ENCODE data around the gene IL13. TPM values are rescaled to one million over a fixed set of nuclear protein-coding genes. Genes with fewer than 3 reads are reported as not detected.

Gene IL13
- total and polyA plus RNA-seq, 2 donors from 2014 or later = not detected

DNA sequence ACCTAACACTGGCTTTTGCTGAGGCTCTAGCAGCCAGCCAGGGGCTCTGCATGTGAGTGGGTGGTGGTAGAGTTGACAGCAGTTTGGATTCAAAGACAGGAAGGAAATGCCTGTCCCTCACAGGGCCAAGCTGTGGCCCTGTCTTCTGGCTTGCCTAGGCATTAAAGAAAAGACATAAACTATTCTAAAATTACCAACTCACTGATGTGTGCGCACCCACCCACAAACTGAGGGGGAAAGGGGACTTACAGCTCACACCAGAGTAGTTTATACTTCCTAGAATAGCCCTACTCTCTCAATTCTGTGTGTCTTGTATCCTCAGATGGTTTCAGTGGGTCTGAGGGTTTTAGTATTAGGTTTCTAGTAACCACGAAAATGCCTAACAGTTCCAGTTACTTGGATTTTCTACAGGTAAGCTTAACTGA, 18.3 kb upstream of the IL13 start:
- Histone ChIP-seq H3K4me3 (ENCODE audit: low read length in 3 of 3) (no peak overlapping the region), H3K4me1 (ENCODE audit: control insufficient read depth in 2 of 3, insufficient read depth in 2 of 3, low read depth in 1 of 3, low read length in 3 of 3) (no peaks in the 10 kb centered on the region), H3K9me3 (ENCODE audit: control insufficient read depth in 2 of 3, insufficient read depth in 1 of 3, low read length in 3 of 3) (no peaks in the 10 kb centered on the region), H3K36me3 (ENCODE audit: control insufficient read depth in 2 of 3, insufficient read depth in 3 of 3, low read length in 3 of 3) (peaks cover 0 to 54% (median 28%) of the 10 kb centered on the region in 3 donors), H3K9ac (ENCODE audit: low read length in 3 of 3) (no peak overlapping the region), H3K27ac (ENCODE audit: low read depth in 2 of 2, low read length in 2 of 2) (no peak overlapping the region), H3K27me3 (ENCODE audit: control insufficient read depth, insufficient read depth, low read length) (no peaks in the 10 kb centered on the region)
- TF ChIP-seq, protein P1, sequence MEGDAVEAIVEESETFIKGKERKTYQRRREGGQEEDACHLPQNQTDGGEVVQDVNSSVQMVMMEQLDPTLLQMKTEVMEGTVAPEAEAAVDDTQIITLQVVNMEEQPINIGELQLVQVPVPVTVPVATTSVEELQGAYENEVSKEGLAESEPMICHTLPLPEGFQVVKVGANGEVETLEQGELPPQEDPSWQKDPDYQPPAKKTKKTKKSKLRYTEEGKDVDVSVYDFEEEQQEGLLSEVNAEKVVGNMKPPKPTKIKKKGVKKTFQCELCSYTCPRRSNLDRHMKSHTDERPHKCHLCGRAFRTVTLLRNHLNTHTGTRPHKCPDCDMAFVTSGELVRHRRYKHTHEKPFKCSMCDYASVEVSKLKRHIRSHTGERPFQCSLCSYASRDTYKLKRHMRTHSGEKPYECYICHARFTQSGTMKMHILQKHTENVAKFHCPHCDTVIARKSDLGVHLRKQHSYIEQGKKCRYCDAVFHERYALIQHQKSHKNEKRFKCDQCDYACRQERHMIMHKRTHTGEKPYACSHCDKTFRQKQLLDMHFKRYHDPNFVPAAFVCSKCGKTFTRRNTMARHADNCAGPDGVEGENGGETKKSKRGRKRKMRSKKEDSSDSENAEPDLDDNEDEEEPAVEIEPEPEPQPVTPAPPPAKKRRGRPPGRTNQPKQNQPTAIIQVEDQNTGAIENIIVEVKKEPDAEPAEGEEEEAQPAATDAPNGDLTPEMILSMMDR (IDR thresholded peaks at IDR 0.05; ENCODE audit: borderline replicate concordance, extremely low read depth, insufficient read depth) = no peak
- FAIRE-seq (no peak), DNase-seq (no peak)
- intact Hi-C loops (cut with DNase I) = no loop called here

DNA sequence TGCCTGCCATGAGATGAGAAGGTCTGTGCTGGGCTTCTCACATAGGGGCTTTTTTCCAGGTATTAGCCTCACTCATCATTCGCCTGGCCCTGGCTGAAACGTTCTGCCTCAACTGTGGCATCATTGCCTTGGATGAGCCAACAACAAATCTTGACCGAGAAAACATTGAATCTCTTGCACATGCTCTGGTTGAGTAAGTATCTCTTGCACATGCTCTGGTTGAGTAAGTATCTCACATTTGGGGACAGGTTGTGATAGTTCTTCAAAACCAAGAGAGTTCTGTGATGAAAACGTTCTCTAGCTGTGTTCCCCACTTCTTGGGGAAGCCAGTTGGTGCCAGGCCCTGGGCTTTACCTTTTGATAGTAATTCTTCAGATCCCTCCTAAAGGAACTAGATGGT, 17.4 kb upstream of the IL13 start:
- H3K9me3 ChIP-seq (ENCODE audit: control insufficient read depth in 2 of 3, insufficient read depth in 1 of 3, low read length in 3 of 3) = no peaks in the 10 kb centered on the region
- H3K4me1 ChIP-seq (ENCODE audit: control insufficient read depth in 2 of 3, insufficient read depth in 2 of 3, low read depth in 1 of 3, low read length in 3 of 3) = no peaks in the 10 kb centered on the region
- no peaks in the 10 kb centered on the region for H3K27me3 ChIP-seq (ENCODE audit: control insufficient read depth, insufficient read depth, low read length)
- FAIRE-seq = no peak
- intact Hi-C loops (cut with DNase I) = no loop called here
- H3K4me3 ChIP-seq (ENCODE audit: low read length in 3 of 3) = no peak overlapping the region
- H3K27ac ChIP-seq (ENCODE audit: low read depth in 2 of 2, low read length in 2 of 2) = no peak overlapping the region
- peaks cover 0 to 54% (median 28%) of the 10 kb centered on the region in 3 donors for H3K36me3 ChIP-seq (ENCODE audit: control insufficient read depth in 2 of 3, insufficient read depth in 3 of 3, low read length in 3 of 3)
- no peak for DNase-seq
- TF ChIP-seq, protein P1 (IDR thresholded peaks at IDR 0.05; ENCODE audit: borderline replicate concordance, extremely low read depth, insufficient read depth) = no peak
- H3K9ac ChIP-seq (ENCODE audit: low read length in 3 of 3) = no peak overlapping the region

DNA sequence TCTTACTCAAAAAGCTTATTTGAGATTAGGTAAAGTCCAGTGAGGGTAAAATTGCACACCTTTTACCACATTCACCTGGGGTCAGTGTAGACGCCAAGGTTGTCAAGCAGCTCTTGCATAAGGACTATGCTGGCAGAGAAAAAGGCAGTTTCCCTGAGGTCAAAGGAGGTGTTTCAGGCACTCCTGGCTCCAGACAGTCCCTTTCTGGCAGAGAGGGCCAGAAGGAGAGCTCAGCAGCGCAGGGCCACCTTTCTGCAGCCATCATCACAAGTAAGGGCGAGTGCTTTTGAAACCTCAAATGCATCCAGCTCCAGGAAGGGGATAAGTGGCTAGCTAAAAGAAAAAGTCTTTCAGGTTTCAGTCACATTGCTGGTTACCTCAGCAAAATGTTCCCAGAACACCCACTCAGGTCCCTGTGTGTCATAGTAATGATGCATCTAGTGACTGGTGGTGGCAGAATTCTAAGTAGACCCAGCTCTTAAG, 16.7 kb upstream of the IL13 start:
- H3K9ac ChIP-seq (ENCODE audit: low read length in 3 of 3) = no peak overlapping the region
- no peaks in the 10 kb centered on the region for H3K27me3 ChIP-seq (ENCODE audit: control insufficient read depth, insufficient read depth, low read length)
- H3K4me1 ChIP-seq (ENCODE audit: control insufficient read depth in 2 of 3, insufficient read depth in 2 of 3, low read depth in 1 of 3, low read length in 3 of 3) = no peaks in the 10 kb centered on the region
- TF ChIP-seq, protein P1 (IDR thresholded peaks at IDR 0.05; ENCODE audit: borderline replicate concordance, extremely low read depth, insufficient read depth) = no peak
- H3K36me3 ChIP-seq (ENCODE audit: control insufficient read depth in 2 of 3, insufficient read depth in 3 of 3, low read length in 3 of 3) = peaks cover 0 to 52% (median 28%) of the 10 kb centered on the region in 3 donors
- no peak overlapping the region for H3K27ac ChIP-seq (ENCODE audit: low read depth in 2 of 2, low read length in 2 of 2)
- intact Hi-C loops (cut with DNase I) = no loop called here
- no peaks in the 10 kb centered on the region for H3K9me3 ChIP-seq (ENCODE audit: control insufficient read depth in 2 of 3, insufficient read depth in 1 of 3, low read length in 3 of 3)
- DNase-seq (no peak), FAIRE-seq (no peak)
- H3K4me3 ChIP-seq (ENCODE audit: low read length in 3 of 3) = no peak overlapping the region

- no peak for FAIRE-seq
- TF ChIP-seq, protein P1 (IDR thresholded peaks at IDR 0.05; ENCODE audit: borderline replicate concordance, extremely low read depth, insufficient read depth) = no peak
- no peak overlapping the region for H3K27ac ChIP-seq (ENCODE audit: low read depth in 2 of 2, low read length in 2 of 2)
- H3K9me3 ChIP-seq (ENCODE audit: control insufficient read depth in 2 of 3, insufficient read depth in 1 of 3, low read length in 3 of 3) = no peaks in the 10 kb centered on the region
- H3K4me3 ChIP-seq (ENCODE audit: low read length in 3 of 3) = no peak overlapping the region
- no peak for DNase-seq
- H3K27me3 ChIP-seq (ENCODE audit: control insufficient read depth, insufficient read depth, low read length) = no peaks in the 10 kb centered on the region
- no peaks in the 10 kb centered on the region for H3K4me1 ChIP-seq (ENCODE audit: control insufficient read depth in 2 of 3, insufficient read depth in 2 of 3, low read depth in 1 of 3, low read length in 3 of 3)
- no peak overlapping the region for H3K9ac ChIP-seq (ENCODE audit: low read length in 3 of 3)
- peaks cover 0 to 52% (median 28%) of the 10 kb centered on the region in 3 donors for H3K36me3 ChIP-seq (ENCODE audit: control insufficient read depth in 2 of 3, insufficient read depth in 3 of 3, low read length in 3 of 3)
- intact Hi-C loops (cut with DNase I) = no loop called here
Measured at GRCh38 chr5:132641841-132642240, 16.1 kb upstream of the IL13 start.

Measured in kidney (tissue), 14 donors.